ENCODE data around the gene LGSN.
A peak's percentile ranks its signal among the peaks of the same experiment; 100 is the strongest.
"Not testable (repeated sequence)": the region's sequence is repeated elsewhere in the genome, so short reads cannot be mapped to it uniquely, and the experiment has no call there.

The LGSN gene, protein sequence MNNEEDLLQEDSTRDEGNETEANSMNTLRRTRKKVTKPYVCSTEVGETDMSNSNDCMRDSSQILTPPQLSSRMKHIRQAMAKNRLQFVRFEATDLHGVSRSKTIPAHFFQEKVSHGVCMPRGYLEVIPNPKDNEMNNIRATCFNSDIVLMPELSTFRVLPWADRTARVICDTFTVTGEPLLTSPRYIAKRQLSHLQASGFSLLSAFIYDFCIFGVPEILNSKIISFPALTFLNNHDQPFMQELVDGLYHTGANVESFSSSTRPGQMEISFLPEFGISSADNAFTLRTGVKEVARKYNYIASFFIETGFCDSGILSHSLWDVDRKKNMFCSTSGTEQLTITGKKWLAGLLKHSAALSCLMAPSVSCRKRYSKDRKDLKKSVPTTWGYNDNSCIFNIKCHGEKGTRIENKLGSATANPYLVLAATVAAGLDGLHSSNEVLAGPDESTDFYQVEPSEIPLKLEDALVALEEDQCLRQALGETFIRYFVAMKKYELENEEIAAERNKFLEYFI

DNA sequence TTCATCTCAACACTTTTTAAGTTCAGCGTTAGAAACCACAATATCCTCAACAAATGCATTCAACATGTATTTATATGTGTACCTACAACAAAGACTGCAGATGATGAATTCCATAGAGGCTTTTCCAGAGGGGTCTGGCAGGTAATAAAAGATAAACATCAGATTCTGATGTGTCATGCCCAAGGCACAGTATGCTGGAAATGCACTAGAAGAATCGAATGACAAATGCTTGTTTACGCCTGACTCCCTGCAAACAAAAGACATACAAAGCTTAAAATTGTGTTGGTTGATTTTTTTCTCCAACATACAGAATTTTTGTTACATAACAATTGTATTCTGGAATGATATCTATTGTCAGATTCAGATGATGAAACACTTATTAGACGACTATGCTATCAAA, at the start of gene LGSN:
TSS of gene LGSN (minus strand) at position 45 of the 400 bp plus-strand sequence. CDS start at position 5, 40 bp downstream.
- TF ChIP-seq, protein P1, sequence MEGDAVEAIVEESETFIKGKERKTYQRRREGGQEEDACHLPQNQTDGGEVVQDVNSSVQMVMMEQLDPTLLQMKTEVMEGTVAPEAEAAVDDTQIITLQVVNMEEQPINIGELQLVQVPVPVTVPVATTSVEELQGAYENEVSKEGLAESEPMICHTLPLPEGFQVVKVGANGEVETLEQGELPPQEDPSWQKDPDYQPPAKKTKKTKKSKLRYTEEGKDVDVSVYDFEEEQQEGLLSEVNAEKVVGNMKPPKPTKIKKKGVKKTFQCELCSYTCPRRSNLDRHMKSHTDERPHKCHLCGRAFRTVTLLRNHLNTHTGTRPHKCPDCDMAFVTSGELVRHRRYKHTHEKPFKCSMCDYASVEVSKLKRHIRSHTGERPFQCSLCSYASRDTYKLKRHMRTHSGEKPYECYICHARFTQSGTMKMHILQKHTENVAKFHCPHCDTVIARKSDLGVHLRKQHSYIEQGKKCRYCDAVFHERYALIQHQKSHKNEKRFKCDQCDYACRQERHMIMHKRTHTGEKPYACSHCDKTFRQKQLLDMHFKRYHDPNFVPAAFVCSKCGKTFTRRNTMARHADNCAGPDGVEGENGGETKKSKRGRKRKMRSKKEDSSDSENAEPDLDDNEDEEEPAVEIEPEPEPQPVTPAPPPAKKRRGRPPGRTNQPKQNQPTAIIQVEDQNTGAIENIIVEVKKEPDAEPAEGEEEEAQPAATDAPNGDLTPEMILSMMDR (conservative IDR thresholded peaks at IDR 0.05; ENCODE audit: low read length) = no peak
- no peak within 1 kb of the TSS for H3K4me3 ChIP-seq (ENCODE audit: low read length)
- DNase-seq (ENCODE audit: low read depth) = no peak

DNA sequence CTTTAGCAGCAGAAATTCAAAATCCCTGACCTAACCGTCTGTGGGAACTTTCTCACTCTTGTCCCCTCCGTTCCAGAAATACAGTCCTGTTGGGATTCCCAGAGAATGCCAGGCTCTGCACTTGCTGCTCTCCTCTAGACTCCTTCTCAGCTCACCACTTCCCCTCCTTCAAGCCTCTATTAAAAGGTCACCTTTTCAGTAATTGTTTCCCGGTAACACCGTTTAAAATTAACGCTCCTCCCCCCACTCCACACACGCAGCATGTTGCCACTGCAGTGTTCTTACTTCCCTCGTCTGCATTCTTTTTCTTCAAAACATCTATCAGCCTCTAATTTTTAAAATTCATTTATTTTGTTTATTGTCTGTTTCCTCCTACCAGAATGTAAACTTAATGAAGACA, 48.6 kb upstream of the LGSN start:
- no peak for DNase-seq (ENCODE audit: low read depth)
- TF ChIP-seq, protein P1 (conservative IDR thresholded peaks at IDR 0.05; ENCODE audit: low read length) = no peak
- H3K4me3 ChIP-seq (ENCODE audit: low read length) = no peak overlapping the region

DNA sequence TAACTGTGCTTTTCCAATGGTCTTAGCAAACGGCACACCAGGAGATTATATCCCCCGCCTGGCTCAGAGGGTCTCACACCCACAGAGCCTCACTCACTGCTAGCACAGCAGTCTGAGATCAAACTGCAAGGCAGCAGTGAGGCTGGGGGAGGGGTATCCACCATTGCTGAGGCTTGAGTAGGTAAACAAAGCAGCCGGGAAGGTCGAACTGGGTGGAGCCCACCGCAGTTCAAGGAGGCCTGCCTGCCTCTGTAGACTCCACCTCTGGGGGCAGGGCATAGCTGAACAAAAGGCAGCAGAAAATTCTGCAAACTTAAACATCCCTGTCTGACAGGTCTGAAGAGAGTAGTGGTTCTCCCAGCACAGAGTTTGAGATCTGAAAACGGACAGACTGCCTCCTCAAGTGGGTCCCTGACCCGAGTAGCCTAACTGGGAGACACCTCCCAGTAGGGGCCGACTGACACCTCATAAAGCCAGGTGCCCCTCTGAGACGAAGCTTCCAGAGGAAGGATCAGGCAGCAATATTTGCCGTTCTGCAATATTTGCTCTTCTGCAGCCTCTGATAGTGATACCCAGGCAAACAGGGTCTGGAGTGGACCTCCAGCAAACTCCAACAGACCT, 42.8 kb upstream of the LGSN start:
- DNase-seq (ENCODE audit: low read depth); H3K4me3 ChIP-seq (ENCODE audit: low read length): not testable (repeated sequence)

DNA sequence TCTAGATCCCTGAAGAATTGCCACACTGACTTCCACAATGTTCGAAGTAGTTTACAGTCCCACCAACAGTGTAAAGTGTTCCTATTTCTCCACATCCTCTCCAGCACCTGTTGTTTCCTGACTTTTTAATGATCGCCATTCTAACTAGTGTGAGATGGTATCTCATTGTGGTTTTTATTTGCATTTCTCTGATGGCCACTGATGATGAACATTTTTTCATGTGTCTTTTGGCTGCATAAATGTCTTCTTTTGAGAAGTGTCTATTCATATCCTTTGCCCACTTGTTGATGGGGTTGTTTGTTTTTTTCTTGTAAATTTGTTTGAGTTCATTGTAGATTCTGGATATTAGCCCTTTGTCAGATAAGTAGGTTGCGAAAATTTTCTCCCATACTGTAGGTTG, 37.6 kb upstream of the LGSN start:
- not testable (repeated sequence) for DNase-seq (ENCODE audit: low read depth); H3K4me3 ChIP-seq (ENCODE audit: low read length)

DNA sequence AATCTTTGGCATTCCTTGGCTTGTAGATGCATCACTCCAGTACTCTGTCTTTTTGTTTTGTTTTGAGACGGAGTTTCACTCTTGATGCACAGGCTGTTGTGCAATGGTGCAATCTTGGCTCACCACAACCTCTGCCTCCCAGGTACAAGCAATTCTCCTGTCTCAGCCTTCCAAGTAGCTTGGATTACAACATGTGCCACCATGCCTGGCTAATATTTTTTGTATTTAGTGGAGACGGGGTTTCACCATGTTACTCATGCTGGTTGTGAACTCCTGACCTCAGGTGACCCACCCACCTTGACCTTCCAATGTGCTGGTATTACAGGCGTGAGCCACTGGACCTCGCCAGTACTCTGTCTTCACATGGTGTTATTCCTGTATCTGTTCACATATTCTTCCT, 35.8 kb upstream of the LGSN start:
- DNase-seq (ENCODE audit: low read depth) = no peak
- TF ChIP-seq, protein P1 (conservative IDR thresholded peaks at IDR 0.05; ENCODE audit: low read length) = no peak
- no peak overlapping the region for H3K4me3 ChIP-seq (ENCODE audit: low read length)

DNA sequence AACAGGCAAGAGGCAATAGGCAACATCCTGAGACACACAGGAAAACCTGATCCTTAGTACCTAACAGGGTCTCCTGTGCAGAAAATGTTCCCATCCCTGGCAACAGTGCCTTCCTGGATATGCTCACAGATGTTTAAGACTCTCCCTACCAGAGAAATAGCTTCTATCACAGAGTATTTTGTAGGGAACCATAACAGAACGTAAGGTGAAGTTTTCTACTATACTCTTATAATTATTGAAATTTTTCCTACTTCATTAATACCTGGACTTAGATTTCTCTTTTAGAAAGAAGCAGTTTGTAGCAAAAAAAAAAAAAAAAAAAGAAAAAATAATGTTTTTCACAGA, 33.5 kb upstream of the LGSN start:
- no peak overlapping the region for H3K4me3 ChIP-seq (ENCODE audit: low read length)
- TF ChIP-seq, protein P1 (conservative IDR thresholded peaks at IDR 0.05; ENCODE audit: low read length) = no peak
- DNase-seq (ENCODE audit: low read depth) = no peak

DNA sequence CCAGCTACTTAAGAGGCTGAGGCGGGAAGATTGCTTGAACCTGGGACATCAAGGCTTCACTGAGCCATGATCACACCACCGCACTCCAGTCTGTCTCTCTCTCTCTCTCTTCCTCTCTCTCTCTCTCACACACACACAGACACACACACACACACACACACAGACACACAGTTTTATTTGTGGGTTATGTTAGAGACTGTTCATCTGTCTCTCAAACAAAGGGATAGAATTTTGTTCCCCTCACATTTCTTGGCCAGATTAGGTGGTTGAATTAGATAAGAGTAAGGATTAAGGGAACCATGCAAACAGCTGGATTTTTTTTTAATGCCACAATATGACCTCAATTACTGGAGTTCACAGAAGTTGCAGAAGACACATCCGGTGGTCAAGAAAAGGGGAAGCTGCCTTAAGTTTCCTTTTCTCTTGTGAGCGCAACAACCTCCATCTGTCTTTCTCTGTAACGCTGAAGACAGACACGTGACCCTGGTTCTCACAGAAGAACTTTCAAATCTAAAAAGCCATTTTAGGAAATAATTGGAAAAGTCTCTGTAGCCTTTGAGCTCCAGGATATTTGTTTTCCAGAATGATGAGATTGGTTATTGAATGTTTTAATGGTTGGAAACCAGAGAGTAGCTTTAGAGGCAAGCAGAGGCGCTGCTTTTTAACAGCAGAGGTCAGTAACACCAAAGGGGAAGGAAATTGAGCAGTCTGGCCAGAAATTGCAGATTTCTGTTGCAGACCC, 32.9 kb upstream of the LGSN start:
- no peak overlapping the region for H3K4me3 ChIP-seq (ENCODE audit: low read length)
- peak; percentile 17 for DNase-seq (ENCODE audit: low read depth)
- TF ChIP-seq, protein P1 (conservative IDR thresholded peaks at IDR 0.05; ENCODE audit: low read length) = peak; percentile 55

Measured in AG10803 (cell line).